Activated CD8-positive, alpha-beta T cell treated with anti-CD3 and anti-CD28 coated beads for 36 hours (primary cell): ENCODE data around the gene ATXN1L. TPM values are rescaled to one million over a fixed set of nuclear protein-coding genes. Genes with fewer than 3 reads are reported as not detected.
"Not testable (repeated sequence)": the region's sequence is repeated elsewhere in the genome, so short reads cannot be mapped to it uniquely, and the experiment has no call there.

Experiments
- ATAC-seq: fragments of 200-7000 bp; cut with Tn5 transposase; one replicate; pipeline ENCODE4 v1.10.0; 2021; ENCODE audit warnings: mild to moderate bottlenecking, moderate library complexity
- CTCF ChIA-PET: fragments of 350-600 bp; sonication (Branson Sonifier 250); formaldehyde crosslinking; loops from one replicate; lab custom pipeline; 2021; ENCODE audit warnings: antibody characterized with exemption; lab: Charles Lee
- POLR2A ChIA-PET: fragments of 350-600 bp; sonication (Branson Sonifier 250); formaldehyde crosslinking; loops from one replicate; lab custom pipeline; 2021; ENCODE audit warnings: antibody characterized with exemption; lab: Charles Lee
- DNase-seq: peaks from one replicate; pipeline ENCODE4 v3.0.0-alpha.2; 2020
- H3K27ac Mint-ChIP-seq: one replicate; pipeline ENCODE4 v1.8.0; 2021; ENCODE audit warnings: mild to moderate bottlenecking, mixed read lengths
- H3K27me3 Mint-ChIP-seq: one replicate; pipeline ENCODE4 v1.8.0; 2021; ENCODE audit warnings: mixed read lengths
- H3K36me3 Mint-ChIP-seq: one replicate; pipeline ENCODE4 v1.8.0; 2021; ENCODE audit warnings: low read depth, mixed read lengths
- H3K4me1 Mint-ChIP-seq: one replicate; pipeline ENCODE4 v1.8.0; 2021; ENCODE audit warnings: low read depth, mixed read lengths
- H3K4me3 Mint-ChIP-seq: one replicate; pipeline ENCODE4 v1.8.0; 2021; ENCODE audit warnings: mild to moderate bottlenecking, moderate library complexity, mixed read lengths
- H3K9me3 Mint-ChIP-seq: one replicate; pipeline ENCODE4 v1.8.0; 2021; ENCODE audit warnings: mixed read lengths
- intact Hi-C: fragments of 100-400 bp; cut with micrococcal nuclease; formaldehyde crosslinking; loops from one replicate; pipeline ENCODE4 v1.10.0; 2022
- total RNA-seq, 2 experiments: library from RNA; stranded (reverse); gene quantifications; one replicate each; pipeline ENCODE4 v1.2.3, GENCODE V29; 2021
- TF ChIP-seq, protein P1 (sequence below): fragments of 200-600 bp; IDR thresholded peaks from one replicate; pipeline ENCODE4 v1.8.0; 2022; ENCODE audit warnings: antibody characterized with exemption, mild to moderate bottlenecking

ATXN1L gene
- total RNA-seq, 2 experiments from 2014 or later: 13.6 to 14.9 TPM

DNA sequence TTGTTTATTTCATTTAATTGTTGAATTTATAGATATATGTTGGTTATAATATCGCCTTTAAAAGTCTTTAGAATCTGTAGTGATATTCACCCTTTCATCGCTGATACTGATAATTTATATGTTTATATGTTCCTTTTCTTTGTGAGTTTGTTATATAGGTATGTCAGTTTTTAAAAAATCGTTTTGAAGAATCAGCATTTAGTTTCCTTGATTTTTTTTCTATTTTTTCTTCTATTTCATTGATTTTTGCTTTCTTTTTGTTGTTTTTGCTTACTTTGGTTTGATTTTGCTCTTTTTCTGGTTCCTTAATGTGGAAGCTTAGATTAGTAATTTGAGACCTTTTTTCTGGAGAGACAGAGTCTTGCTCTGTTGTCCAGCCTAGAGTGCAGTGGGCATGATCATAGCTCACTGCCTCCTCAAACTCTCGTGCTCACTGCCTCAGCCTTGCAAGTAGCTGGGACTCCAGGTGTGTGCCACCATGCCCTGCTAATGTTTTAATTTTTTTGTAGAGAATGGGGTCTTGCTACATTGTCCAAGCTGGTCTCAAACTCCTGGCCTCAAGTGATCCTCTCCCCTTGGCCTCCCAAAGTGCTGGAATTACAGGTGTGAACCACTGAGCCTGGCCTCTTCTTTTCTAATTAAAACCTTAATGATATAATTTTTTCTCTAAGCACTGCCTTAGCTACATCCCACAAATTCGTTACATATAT is 57.0 kb downstream of the ATXN1L start:
- Mint-ChIP-seq H3K36me3 (peaks cover 34% of the 10 kb centered on the region), H3K27ac (peak overlapping the region; percentile 9), H3K27me3 (no peaks in the 10 kb centered on the region), H3K4me1 (peaks cover 56% of the 10 kb centered on the region), H3K4me3 (no peak overlapping the region), H3K9me3 (no peaks in the 10 kb centered on the region)
- POLR2A ChIA-PET: interaction anchor here (0.6 to 1.2 kb wide), 6 partner anchors 10 to 329 kb away, joined by 3 to 5 read pairs (median 4); partner anchors contain the start of gene AP1G1
- DNase-seq (no peak), ATAC-seq (no peak)
- CTCF ChIA-PET: interaction anchor here (0.9 to 8.1 kb wide), 4 partner anchors 19 to 96 kb away, joined by 3 to 52 read pairs (median 4); partner anchors contain the start of gene ZNF821
- intact Hi-C loops: no loop called here
- TF ChIP-seq, protein P1, sequence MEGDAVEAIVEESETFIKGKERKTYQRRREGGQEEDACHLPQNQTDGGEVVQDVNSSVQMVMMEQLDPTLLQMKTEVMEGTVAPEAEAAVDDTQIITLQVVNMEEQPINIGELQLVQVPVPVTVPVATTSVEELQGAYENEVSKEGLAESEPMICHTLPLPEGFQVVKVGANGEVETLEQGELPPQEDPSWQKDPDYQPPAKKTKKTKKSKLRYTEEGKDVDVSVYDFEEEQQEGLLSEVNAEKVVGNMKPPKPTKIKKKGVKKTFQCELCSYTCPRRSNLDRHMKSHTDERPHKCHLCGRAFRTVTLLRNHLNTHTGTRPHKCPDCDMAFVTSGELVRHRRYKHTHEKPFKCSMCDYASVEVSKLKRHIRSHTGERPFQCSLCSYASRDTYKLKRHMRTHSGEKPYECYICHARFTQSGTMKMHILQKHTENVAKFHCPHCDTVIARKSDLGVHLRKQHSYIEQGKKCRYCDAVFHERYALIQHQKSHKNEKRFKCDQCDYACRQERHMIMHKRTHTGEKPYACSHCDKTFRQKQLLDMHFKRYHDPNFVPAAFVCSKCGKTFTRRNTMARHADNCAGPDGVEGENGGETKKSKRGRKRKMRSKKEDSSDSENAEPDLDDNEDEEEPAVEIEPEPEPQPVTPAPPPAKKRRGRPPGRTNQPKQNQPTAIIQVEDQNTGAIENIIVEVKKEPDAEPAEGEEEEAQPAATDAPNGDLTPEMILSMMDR: no peak

GRCh38 chr16:71903608-71904007 is 57.8 kb downstream of the ATXN1L start:
- ChIA-PET CTCF (interaction anchor here (0.9 to 8.1 kb wide), 3 partner anchors 20 to 97 kb away, joined by 3 to 52 read pairs (median 5); partner anchors contain the start of gene ZNF821), POLR2A (interaction anchor here (0.6 to 1.2 kb wide), 5 partner anchors 8 to 329 kb away, joined by 3 to 4 read pairs (median 3); partner anchors contain the start of gene IST1)
- Mint-ChIP-seq H3K4me3 (no peak overlapping the region), H3K27me3 (no peaks in the 10 kb centered on the region), H3K4me1 (peaks cover 62% of the 10 kb centered on the region), H3K27ac (peak overlapping the region; percentile 60), H3K36me3 (peaks cover 32% of the 10 kb centered on the region), H3K9me3 (no peaks in the 10 kb centered on the region)
- no peak for ATAC-seq
- intact Hi-C loops: no loop called here
- TF ChIP-seq, protein P1: no peak
- no peak for DNase-seq

GRCh38 chr16:71904239-71904638 is 58.5 kb downstream of the ATXN1L start:
- H3K27ac Mint-ChIP-seq: peak overlapping the region; percentile 59
- peaks cover 64% of the 10 kb centered on the region for H3K4me1 Mint-ChIP-seq
- ATAC-seq: no peak
- no peak overlapping the region for H3K4me3 Mint-ChIP-seq
- no peak for DNase-seq
- intact Hi-C loops: no loop called here
- no peaks in the 10 kb centered on the region for H3K27me3 Mint-ChIP-seq
- peaks cover 32% of the 10 kb centered on the region for H3K36me3 Mint-ChIP-seq
- CTCF ChIA-PET: interaction anchor here (8.1 kb wide), 1 partner anchor 21 kb away, joined by 52 read pairs; the partner anchor contains the start of gene ZNF821
- H3K9me3 Mint-ChIP-seq: no peaks in the 10 kb centered on the region
- POLR2A ChIA-PET: interaction anchor here (0.7 kb wide), 2 partner anchors 8 to 10 kb away, joined by 3 read pairs; partner anchors contain the start of gene IST1
- TF ChIP-seq, protein P1: no peak

DNA sequence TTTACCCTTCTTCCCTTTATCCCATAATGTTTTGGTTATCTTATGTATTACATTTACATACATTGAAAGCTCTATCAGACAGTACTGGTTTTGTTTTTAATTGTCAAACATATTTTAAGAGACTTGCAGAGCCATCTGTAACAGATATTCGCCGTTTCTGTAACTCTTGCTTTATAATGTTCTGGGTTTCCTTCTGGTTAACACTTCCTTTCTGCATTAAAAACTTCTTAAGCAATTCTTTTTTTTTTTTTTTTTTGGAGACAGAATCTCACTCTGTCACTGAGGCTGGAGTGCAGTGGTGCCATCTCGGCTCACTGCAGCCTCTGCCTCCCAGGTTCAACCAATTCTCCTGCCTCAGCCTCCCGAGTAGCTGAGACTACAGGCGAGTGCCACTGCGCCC is 60.0 kb downstream of the ATXN1L start:
- peak; percentile 24 for ATAC-seq
- H3K27me3 Mint-ChIP-seq, DNase-seq, H3K9me3 Mint-ChIP-seq, intact Hi-C loops: not testable (repeated sequence)
- H3K27ac Mint-ChIP-seq: peak overlapping the region; percentile 80
- CTCF ChIA-PET: interaction anchor here (1.0 to 8.1 kb wide), 2 partner anchors 22 to 56 kb away, joined by 3 to 52 read pairs; partner anchors contain the start of gene ZNF821
- POLR2A ChIA-PET: interaction anchor here (1.1 kb wide), 1 partner anchor 10 kb away, joined by 5 read pairs; the partner anchor contains the start of gene IST1
- H3K4me1 Mint-ChIP-seq: peaks cover 66% of the 10 kb centered on the region
- H3K4me3 Mint-ChIP-seq: peak overlapping the region; percentile 3
- H3K36me3 Mint-ChIP-seq: peaks cover 26% of the 10 kb centered on the region

Other genes starting within 250 kb of the ATXN1L start
- not detected for gene MARVELD3, start 219.8 kb upstream of the ATXN1L start, total RNA-seq
- gene PHLPP2, start 121.3 kb upstream of the ATXN1L start, total RNA-seq: 1 to 10 TPM; 7.2 to 7.4 TPM
- gene AP1G1, start 37.1 kb upstream of the ATXN1L start, total RNA-seq: 10 to 100 TPM; 53.9 to 57.4 TPM
- gene ZNF821, start 38.2 kb downstream of the ATXN1L start, total RNA-seq: 1 to 10 TPM; 5.6 to 6.2 TPM
- 100 to 1,000 TPM; 157 to 175 TPM for gene IST1, start 49.6 kb downstream of the ATXN1L start, total RNA-seq
- gene PKD1L3, start 154.4 kb downstream of the ATXN1L start, total RNA-seq: under 1 TPM; 0.16 to 0.34 TPM
- gene DHODH, start 162.8 kb downstream of the ATXN1L start, total RNA-seq: 10 to 100 TPM; 26.5 to 26.8 TPM
- not detected for gene HP, start 208.5 kb downstream of the ATXN1L start, total RNA-seq
- not detected for gene HPR, start 217.2 kb downstream of the ATXN1L start, total RNA-seq
- 10 to 100 TPM; 20.6 to 21.7 TPM for gene TXNL4B, start 247.6 kb downstream of the ATXN1L start, total RNA-seq
- 10 to 100 TPM; 70.4 to 71.8 TPM for gene DHX38, start 247.9 kb downstream of the ATXN1L start, total RNA-seq